GM18909 (cell line): ENCODE measurements around the gene PRSS22.
A peak's percentile ranks its signal among the peaks of the same experiment; 100 is the strongest.

Experiments
- ATAC-seq: cut with Tn5 transposase; IDR thresholded peaks from one replicate; pipeline ENCODE4 v1.9.1; 2021; ENCODE audit warnings: mild to moderate bottlenecking; ENCODE audit not compliant: unreplicated experiment, poor library complexity

Gene PRSS22

GRCh38 chr16:2881783-2882649, 24.0 kb upstream of the PRSS22 start:
- peak; percentile 5 for ATAC-seq

DNA sequence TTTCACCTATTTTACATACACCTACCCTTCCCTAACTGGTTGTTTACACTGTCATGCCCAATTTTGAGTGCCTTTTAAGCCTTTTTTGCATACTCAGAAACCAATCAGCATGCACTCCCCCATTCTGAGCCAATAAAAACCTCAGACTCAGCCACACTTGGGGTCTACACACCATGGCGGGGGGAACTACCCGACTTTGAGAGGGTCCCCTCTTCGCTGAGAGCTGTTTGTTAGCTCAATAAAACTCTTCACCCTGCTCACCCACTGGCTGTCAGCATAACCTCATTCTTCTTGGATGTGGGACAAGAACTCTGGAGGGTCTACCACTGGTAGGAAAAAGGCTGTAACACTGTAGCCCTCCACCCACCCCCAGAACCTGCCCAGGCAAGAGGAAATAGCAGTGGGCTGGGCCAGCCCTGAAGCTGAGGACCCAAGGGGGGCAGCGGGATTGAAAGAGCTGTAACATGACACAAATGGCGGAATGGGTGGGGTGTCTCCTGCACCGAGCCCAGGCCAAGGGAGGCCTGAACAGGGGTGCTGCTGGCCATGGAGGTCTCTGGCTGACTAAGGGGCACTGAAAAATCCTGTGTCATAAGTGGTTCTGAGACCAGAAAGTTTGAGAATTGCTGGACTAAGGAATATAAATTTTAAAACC, 22.0 kb upstream of the PRSS22 start:
- no peak for ATAC-seq

DNA sequence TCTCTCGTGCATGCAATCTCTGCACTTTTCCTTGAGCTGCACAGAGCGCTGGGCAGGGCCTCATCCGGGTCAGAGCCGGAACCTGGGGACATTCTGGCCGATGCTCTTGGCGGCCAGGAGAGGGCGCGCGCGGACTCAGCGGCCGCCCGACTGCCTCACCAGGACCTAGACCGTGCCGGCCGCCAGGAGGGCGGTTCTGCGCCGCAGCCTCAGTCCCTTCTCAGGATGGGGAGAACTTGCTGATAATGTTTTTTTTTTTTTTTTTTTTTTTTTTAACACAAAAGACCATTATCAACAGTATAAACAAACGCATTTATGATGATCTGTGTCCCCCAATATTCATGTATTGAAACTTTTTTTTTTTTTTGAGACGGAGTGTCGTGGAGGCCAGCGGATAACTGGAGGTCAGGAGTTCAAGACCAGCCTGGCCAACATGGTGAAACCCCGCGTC, 17.0 kb upstream of the PRSS22 start:
- no peak for ATAC-seq

GRCh38 chr16:2874032-2874911, 16.3 kb upstream of the PRSS22 start:
- ATAC-seq = no peak

DNA sequence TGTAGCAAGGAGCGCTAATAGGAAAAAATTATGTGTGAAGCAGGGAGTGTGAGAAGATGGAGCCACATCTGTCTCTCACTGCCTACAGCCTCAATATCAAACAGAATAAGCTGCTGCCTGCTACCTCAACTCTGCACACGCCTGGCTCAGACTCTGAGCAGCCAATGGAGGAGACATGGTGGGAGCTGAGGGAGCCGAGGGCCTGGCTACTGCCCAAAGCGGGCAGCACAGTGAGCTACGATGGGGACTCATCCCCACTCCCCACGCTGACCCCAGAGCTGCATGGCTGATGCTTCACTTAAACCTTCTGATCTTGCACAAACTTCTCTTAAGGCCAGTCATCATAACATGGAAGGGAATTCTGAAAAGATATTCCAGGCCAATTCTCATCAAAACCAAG, 14.0 kb upstream of the PRSS22 start:
- no peak for ATAC-seq

- ATAC-seq = peak; percentile 92
Observed at GRCh38 chr16:2867987-2868789, 10.2 kb upstream of the PRSS22 start.

DNA sequence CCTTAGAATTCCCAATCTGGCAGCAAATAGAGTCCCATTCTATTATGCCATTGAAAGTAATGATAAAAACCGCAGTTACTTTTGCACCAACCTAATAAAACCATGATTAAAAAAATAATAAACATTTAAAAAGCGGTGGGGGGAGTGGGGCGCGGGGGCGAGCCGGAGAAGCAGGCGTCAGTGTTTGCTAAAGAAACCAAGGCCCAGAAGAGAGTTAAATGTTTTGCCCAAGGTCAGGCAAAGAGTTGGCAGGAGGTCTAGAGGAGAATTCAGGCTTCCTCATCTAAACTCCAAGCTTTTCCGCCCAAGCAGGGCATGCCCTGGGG, 9.7 kb upstream of the PRSS22 start:
- ATAC-seq = no peak

- ATAC-seq = no peak
Observed at GRCh38 chr16:2866431-2866830, 8.5 kb upstream of the PRSS22 start.

DNA sequence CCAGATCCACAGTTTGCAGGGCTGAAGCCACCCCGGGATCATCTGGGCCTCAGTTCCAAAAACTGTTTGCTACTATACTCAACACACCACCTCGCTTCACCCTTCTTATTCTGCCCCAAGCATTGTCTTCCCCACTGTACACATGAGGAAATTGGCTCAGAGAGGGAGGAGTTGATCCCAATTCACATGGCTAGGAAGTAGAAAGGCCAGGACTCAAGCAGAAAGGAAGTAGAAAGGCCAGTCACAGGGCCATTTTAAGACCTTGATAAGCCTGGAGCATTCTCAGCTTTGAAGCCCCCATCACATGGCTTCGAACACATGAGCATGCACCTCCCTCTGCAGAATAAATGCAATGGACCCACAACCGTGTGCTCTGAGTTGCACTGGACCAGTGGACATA, 7.7 kb upstream of the PRSS22 start:
- ATAC-seq = no peak

DNA sequence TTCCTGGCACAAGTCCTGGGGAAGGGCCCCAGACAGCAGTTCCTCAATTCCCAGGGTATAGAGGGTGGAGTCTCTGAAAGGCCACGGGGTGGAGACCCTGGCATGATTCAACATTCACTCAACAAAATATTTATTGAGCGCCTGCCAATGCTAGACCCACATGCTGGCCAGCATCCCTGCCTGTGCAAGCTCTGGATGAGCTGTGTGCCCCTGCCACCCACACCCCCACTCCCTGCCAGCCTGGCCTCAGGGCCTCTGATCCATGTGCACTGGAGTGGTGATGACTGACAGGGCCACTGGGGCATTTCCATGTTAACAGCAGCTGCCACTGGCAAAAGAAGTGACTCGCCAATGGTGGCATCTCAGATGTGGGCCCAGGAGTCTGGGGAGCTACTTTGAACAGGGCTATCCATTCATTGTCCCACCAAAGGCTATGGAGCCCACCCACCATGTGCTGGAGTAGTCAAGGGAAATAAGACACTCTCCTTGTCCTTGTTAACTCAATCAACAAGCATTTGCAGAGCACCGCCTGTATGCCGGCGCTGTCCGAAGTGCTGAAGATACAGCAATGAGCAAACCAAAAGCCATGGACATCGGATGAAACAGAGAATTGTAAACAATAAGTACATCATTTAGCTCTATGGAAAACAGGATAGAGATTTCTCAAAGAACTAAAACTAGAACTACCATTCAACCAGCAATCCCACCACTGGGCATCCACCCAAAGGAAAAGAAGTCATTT, 3.0 kb upstream of the PRSS22 start:
- no peak for ATAC-seq

DNA sequence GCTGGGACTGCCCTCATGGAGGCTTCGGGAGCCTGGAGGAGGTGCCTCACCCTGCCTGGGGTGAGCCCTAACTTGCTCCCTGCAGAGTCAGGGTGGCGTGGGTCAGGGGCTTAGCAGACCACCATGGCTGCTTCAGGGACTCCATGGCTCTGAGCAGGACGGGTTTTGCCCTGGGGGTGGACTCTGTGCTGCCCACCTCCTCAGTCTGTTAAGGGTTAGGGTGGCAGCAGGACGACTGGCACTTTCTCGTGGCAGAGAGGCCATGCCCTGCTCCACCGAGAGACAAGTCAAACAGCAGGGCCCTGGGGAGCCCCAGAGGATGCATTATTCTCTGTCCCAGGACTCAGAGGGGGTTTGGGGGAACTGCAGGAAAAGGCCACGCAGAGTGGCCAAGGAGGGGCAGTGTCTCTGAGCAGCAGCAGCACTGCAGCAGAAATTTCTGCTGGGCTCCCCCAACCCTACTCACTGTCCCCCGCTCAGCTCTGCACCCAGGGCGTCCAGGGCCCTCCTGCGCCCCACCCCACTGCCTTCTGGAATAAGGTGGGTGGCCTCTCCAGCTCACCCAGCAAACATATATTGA, 1.8 kb upstream of the PRSS22 start:
- ATAC-seq = no peak

DNA sequence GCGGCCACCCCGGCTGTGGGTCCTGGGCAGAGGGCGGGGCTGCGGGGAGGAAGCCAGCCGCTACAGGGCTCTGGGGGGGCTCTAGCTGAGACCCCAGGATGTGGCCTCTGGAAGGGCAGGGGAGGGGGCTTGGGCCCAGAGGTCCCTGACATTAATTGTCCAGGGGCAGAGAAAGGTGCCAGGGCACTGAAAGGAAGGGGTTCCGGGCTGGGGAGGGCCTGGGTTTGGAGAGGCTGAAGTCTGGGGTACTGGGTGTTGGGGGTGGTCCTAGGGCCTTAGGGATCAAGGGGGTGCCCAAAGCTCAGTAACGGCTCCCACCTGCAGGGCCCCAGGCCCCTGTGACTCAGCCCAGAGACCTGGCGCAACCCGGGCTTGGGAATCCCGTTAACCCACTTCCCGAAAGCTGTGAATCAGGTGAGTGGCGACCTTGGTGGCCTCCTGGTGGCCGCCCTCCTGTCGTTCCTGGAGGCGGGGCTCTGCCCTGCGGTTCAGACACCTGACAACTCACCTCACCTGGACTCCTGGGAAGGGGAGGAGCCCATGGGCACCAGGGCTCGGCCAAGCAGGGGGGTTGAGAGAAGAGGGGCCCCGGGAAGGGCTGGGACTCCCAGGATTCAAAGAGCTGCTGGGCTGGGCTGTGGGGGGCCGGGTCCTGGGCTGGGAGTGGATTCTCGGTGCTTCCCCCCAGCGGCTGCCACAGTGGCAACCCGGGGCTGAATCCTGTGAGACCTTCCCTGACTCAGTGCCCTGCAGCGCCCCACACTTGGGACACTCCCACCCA, 465 bp upstream of the PRSS22 start:
- ATAC-seq = no peak

DNA sequence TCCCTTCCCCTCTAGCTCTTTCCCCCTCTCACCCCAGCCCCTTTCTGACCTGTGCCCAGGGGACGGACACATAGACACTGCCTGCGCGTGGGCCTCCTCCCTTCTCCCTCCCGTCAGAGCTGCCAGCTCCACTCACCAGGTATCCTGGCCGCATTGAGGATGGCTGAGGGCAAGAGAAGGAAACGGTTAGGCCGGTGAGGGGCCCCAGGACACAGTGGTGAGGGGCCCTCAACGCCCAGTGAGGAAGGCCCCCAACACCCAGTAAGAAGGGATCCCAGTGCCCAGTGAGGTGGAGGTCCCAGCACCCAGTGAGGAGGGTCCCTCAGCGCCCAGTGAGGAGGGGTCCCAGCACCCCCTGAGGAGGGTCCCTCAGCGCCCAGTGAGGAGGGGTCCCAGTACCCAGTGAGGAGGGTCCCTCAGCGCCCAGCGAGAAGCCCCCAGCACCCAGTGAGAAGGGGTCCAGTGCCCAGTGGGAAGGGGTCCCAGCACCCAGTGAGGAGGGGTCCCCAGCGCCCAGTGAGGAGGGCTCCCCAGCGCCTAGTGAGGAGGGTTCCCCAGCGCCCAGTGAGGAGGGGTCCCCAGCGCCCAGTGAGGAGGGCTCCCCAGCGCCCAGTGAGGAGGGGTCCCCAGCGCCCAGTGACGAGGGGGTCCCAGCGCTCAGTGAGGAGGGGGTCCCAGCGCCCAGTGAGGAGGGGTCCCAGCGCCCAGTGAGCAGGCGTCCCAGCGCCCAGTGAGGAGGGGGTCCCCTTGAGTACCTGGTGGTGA, 1.1 kb downstream of the PRSS22 start:
- ATAC-seq = no peak

DNA sequence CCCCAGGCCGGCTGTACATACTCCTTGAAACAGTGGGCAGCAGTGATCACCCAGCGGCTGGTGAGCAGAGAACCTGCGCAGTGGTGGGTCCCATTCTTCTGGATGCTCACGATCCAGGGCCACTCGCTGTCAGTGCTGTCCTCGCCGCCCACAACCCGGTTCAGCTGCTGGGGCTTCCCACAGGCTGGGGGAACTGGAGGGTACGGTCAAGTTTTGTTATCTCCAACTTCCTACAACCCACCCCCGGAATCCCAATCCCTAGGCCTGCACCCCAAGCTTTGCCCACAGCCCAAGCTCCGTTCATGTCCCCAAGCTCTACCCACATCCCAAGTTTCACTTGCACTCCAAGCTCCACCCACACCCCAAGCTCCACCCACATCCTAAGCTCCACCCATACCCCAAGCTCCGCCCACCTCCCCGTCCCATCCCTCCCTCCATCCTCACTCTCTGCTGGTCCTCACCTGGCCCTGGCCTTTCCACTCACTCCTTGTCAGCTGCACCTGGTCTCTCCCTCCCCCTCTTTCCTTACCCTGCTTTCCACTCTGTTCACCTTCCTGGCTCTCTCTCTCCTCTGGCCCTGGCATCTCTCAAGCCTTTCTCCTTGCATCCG, 1.8 kb downstream of the PRSS22 start:
- ATAC-seq = no peak

GRCh38 chr16:2855536-2855935, 2.4 kb downstream of the PRSS22 start:
- ATAC-seq = no peak

DNA sequence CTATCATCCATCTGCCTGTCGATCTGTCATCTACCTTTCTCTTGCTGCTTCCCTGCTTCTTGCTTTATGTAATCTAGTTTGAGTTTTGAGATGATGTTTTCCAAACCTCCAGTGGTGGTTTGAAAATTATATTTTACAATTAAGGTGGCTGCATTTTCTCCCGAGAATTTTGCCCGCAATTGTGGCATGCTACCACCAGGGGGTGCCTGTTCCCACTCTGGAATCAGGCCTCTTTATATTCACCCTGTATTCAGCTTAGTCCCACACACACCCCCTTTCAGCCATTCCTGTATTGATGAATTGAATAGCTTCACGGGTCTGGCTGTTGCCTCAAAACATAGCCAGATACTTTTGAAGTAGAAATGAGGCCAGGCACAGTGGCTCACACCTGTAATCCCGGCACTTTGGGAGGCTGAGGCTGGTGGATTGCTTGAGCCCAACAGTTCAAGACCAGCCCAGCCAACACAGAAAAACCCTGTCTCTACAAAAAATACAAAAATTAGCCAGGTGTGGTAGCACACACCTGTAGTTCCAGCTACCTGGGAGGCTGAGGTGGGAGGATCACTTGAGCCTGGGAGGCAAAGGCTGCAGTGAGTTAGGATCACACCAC, 3.2 kb downstream of the PRSS22 start:
- no peak for ATAC-seq

GRCh38 chr16:2853531-2854073, 4.4 kb downstream of the PRSS22 start:
- ATAC-seq = no peak
